GDM1 (cell line): ENCODE results near the gene DTX3.
"Not testable (repeated sequence)": the region's sequence is repeated elsewhere in the genome, so short reads cannot be mapped to it uniquely, and the experiment has no call there.

Experiments used
- DNase-seq: peaks from one replicate; lab custom pipeline; 2025; lab: John Stamatoyannopoulos, UW

DTX3 gene

DNA sequence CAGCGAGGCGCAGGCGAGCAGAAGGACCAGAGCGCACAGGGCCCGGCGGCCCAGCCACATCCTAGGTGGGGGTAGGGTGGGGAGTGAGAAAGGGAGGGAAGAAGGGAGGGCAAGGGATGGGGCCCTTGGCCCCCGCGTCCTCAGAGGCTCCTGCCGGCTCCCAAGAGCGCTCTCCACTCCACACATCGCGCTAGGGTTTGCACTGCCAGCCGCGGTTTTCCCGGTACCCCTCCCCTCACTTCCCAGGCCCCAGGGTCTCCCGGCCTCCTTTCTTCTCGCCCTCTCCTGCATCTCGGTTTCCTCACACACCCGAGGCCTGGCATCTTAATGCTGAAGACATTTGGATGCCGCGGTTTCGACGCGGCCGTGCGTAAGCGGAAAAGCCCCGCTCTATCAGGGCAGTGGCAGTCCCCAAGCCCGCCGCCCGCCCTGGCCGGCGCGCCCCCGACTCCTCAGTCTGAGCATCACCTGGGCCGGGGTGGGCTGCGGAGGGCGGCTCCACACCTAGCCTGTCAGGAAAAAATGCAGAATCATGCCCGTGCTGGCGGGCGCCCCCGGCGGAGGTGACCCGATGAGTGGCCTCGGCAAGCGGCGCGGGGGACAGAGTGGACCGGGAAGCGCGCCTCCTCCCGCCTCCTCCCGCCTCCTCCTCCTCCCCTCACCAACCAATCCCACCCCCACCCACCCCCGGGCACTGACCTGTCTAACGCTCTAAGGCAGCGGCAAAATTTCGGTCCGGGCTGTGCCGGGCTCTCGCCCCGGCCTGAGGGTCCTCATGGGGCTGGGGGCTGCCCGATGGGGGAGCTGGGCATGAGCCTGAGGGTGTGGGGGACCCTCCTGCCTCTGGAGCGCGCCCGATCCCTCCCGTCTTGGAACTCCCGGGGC is 27.7 kb downstream of the DTX3 start:
- DNase-seq: no peak

DNA sequence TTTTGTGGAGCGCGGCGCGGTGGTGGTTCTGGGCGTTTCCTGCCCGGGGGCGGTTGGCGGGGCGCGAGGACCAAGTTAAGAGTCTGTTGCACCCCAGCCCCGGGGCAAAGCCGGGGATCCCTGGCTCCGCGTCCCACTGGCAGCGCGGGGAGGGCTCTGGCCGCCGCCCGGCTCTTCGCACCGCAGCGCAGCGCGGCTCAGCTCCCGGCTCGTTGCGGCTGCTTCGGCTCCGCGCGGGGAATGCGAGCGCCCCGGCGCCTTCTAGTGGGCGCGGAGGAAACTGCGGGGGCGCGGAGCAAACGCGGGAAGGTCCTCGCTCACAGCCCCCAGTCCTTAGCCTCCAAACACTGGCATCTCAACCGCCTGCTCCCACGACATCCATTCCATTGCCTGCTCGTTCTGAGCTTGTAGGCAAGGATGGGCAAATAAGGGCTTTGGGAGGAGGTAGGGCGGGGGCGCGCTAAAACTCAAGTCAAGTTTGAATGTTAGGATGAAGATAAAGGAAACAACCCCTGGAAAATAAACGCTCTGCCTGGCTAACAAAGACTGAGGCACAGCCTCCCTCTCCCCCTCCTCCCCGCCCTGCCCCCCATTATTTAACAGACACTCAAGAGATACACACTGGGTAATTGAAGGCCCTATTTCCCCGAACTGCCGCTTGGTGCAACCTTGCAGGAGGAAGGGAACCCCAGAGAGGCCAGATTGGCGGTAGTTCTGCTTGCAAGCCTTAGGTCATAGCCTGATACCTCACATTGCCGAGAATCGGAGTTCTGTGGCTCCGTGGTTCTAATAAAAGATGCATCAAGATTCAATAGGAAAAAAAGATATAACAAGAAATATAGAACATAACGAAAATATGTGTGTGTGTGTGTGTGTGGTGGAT is 28.6 kb downstream of the DTX3 start, which contains the start of gene B4GALNT1:
B4GALNT1 (minus strand) TSS at position 244 of the 883 bp plus-strand sequence. CDS start 1,069 bp downstream, outside the sequence.
- peak; percentile 57 for DNase-seq

DNA sequence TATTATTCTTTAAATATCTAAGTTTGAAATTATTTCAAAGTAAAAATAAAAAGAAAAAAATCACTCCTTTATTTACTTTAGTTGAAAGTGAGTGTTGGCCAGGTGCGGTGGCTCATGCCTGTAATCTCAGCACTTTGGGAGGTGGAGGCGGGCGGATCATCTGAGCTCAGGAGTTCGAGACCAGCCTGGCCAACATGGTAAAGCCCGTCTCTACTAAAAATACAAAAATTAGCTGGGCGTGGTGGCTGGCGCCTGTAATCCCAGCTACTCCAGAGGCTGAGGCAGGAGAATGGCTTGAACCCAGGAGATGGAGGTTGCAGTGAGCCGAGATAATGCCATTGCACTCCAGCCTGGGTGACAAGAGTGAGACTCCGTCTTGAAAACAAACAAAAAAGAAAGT is 32.1 kb downstream of the DTX3 start:
- DNase-seq: not testable (repeated sequence)

DNA sequence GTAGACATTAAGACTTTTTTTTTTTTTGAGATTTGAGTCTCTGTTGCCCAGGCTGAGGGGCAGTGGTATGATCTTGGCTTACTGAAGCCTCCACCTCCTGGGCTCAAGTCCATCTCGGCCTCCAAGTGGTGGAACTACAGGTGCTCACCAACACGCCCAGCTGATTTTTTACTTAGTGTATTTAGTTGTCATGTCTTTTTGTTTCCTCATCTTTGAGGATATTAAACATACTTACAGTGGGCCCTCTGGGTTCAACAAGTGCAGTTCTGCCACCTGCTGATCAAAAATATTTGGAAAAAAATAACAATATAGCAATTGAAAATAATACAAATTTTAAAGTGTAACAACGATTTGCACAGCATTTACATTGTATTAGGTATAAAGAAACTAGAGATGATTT is 32.7 kb downstream of the DTX3 start:
- DNase-seq: no peak

DNA sequence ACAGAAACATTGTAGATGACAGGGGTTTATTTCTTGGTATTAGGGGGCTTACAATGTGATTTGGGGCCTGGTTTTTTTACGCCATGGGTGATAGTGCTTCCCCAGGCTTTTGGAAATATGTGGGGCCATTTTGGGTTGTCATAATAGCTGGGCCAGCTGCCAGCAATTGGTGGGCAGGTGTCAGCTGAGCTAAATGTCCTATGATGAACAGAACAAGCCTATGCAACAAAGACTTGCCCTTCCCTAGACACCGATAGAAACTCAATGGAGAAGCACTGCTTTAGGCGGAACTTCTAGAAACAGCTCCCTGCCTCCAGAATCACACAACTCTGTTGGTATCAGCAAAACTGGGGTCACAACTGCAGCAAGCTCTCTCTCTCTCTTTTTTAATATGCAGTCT is 33.5 kb downstream of the DTX3 start:
- no peak for DNase-seq

DNA sequence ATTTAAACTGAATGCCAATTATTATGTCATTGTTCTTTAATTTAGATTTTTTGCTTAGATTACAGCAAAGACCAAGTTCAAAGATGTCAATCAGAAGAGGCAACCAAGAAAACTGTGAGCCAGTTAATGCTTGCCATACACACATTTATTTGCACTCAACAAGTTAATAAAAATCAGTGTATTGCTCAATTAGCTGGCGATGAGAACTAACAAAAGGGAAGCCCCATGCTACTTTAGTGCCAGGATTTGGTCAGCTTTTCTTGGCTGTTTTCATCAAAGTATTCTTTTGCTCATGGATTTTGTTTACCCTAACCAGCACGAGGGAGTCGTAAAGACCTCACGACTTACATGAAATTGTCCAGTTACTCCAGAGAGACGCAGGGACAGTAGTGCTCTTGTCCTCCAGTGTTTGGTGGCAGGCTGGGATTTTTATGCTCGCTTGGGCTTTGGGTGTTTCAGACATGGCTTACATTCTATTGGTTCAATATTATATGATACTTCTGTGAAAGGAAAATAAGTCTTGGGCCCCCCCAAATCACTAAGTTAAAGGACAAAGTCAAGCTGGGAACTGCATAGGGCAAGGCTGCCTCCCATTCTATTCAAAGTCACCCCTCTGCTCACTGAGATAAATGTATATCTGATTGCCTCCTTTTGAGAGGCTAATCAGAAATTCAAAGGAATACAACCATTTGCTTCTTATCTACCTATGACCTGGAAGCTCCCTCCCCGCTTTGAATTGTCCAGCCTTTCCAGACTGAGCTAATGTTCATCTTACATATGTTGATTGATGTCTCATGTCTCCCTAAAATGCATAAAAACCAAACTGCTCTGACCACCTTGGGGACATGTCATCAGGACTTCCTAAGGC is 35.8 kb downstream of the DTX3 start:
- DNase-seq: no peak

DNA sequence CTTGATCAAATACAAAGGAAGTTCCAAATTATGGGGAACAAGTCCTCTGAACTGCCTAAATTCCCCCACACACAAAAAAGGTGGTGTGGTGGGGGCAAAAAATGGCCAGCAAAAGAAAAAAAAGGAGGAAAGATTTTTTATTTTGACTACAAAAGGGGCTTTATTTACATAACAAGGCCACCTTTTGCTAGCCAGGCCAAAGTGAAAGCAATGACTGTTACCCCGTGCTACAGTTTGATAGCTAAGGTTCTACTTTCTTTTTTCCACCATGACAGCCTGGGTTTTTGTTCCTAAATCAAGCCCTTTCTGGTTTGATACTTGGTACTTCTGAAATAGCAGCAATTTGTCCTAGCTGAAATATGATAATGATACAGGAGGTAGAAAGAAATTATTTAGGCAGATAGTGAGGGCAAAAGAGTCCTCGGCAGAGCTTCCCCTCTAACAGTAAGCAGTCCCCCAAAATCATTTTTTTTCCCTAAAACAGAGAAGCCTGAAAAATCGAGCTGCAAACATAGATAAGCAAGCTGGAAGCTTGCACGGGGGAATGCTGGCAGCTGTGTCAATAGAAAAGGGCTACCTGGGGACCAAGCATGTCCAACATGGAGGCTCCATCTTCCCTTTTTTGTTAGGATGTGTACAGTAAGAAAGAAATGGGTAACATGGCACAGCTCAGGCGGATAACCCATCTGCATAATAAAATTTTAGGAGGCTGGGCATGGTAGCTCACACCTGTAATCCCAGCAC is 37.2 kb downstream of the DTX3 start:
- DNase-seq: no peak

DNA sequence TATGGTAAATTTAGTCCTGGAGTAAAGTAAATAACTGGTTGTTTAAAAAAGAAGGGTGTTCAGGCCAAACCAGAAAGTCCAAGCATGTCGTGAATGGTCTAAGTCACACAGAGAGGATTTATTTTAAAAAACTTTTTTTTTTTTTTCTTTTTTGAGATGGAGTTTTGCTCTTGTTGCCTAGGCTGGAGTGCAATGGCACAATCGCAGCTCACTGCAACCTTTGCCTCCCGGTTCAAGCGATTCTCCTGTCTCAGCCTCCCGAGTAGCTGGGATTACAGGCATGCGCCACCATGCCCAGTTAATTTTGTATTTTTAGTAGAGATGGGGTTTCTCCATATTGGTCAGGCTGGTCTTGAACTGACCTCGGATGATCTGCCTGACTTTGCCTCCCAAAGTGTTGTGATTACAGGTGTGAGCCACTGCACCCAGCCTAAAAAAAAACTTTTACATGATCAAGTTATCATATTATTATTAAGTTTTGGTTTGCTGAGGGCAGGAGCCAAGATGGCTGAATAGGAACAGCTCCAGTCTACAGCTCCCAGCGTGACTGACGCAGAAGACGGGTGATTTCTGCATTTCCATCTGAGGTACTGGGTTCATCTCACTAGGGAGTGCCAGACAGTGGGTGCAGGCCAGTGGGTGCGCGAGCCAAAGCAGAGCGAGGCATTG is 41.5 kb downstream of the DTX3 start:
- not testable (repeated sequence) for DNase-seq

DNA sequence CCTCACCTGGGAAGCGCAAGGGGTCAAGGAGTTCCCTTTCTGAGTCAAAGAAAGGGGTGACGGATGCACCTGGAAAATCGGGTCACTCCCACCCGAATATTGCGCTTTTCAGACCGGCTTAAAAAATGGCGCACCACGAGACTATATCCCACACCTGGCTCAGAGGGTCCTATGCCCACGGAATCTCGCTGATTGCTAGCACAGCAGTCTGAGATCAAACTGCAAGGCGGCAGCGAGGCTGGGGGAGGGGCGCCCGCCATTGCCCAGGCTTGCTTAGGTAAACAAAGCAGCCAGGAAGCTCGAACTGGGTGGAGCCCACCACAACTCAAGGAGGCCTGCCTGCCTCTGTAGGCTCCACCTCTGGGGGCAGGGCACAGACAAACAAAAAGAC is 42.0 kb downstream of the DTX3 start:
- DNase-seq: not testable (repeated sequence)

DNA sequence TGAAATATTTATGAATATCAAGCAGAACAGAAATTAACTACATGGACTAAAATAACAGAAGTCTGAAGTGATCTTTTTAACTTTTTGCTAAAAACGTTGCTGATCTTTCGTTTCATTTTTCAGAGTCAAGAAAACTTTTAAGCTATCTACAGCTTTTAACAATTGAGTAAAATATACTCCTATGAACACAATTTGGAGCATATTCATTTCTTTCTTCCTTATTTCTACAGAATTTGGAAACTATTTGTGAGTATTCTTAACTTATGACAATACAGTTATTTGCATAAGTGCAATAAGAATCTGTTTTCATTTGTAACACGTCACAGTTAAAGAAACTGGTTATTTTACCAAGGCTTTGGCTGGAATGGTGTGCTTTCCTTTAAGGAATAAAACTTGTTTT is 49.4 kb downstream of the DTX3 start:
- no peak for DNase-seq

DNA sequence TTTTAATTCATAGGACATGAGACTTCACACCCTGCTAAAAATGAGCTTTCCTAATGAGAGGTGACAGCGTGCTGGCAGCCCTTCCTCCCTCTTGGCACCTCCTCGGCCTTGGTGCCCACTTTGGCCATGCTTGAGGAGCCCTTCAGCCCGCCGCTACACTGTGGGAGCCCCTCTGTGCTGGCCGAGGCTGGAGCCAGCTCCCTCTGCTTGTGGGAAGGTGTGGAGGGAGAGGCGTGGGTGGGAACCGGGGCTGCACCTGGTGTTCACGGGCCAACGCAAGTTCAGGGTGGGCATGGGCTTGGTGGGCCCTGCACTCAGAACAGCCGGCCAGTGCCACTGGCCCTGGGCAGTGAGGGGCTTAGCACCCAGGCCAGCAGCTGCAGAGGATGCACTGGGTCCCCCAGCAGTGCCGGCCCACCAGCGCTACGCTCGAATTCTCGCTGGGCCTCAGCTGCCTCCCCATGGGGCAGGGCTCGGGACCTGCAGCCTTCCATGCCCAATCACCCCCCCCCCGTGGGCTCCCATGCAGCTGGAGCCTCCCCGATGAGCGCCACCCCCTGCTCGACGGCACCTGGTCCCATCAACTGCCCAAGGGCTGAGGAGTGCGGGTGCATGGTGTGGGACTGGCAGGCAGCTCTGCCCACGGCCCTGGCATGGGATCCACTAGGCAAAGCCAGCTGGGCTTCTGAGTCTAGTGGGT is 51.1 kb downstream of the DTX3 start:
- DNase-seq: no peak

DNA sequence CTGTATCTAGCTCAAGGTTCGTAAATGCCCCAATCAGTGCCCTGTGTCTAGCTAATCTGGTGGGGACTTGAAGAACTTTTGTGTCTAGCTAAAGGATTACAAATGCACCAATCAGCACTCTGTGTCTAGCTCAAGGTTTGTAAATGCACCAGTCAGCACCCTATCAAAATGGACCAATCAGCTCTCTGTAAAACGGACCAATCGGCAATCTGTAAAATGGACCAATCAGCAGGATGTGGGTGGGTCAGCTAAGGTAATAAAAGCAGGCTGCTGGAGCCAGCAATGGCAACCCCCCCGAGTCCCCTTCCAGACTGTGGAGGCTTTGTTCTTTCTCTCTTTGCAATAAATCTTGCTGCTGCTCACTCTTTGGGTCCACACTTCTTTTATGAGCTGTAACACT is 51.8 kb downstream of the DTX3 start:
- DNase-seq: not testable (repeated sequence)

DNA sequence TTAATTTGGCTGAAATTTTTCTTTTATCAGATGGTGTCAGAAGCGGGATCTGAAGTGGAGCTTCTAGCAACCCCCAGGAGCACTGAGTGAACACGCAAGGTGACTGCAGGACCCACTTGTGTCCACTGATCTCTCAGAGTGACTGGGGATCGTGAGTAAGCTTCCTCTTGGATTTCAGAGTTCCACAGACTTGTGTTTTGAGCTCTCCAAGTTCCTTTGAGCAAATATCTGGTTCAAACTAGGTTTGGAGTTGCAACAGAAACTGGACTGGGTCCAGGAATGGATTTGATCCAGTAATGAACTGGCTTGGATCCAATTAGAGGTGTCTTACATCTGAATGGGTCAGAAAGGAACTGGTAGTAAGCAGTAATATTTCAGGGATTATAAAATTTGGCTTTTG is 53.1 kb downstream of the DTX3 start:
- no peak for DNase-seq

DNA sequence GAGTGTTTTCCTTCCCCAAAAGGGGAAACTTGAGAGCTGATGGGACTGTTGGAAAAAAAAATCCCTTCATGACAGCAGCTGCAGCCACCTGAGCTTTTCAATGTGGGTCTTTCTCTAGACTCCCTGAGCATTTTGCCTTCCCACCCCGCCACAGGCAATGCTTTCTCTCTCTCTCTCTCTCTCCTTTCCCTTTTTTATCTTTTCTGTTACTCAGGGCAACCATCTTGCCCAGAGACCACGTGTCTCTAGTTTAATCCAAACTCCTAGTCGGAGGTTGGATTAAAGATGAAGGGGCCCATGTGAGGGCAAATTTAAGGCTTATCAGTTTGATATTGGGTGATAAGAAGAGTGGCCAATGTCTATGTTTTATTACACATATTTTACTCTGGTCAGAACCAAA is 54.3 kb downstream of the DTX3 start:
- DNase-seq: no peak
